Measurements from ENCODE around the gene ABCB11.

ABCB11 gene

DNA sequence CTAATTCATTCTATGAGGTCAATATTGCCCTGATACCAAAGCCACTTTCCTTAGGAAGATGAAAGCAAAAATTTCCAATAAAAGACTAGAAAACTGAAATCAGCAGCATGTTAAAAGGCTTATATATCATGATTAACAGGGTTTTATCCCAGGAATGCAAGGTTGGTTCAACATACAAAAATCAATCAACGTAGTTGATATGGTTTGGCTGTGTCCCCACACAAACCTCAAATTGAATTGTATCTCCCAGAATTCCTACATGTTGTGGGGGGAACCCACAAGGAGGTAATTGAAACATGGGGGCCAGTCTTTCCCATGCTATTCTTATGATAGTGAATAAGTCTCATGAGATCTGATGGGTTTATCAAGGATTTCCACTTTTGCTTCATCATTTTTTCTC is 11.7 kb upstream of the ABCB11 start:
- no peak for DNase-seq (ENCODE audit: low spot score)

DNA sequence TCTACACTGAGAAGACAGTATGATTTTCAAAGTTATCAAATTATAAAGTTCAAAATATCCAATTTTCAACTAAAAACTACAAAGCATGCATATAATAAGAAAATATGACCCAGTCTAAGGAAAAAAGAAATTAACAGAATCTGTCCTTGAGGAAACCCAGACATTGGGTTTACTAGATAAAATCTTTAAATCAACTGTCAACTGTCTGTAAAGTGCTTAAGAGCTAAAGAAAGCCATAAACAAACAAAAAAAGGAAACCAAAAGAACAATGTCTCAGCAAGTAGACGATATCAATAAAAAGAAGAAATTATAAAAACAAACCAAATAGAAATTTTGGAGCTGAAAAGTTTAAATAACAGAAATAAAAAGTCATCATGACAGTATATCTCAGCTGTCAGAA is 10.5 kb upstream of the ABCB11 start:
- no peak for DNase-seq (ENCODE audit: low spot score)

DNA sequence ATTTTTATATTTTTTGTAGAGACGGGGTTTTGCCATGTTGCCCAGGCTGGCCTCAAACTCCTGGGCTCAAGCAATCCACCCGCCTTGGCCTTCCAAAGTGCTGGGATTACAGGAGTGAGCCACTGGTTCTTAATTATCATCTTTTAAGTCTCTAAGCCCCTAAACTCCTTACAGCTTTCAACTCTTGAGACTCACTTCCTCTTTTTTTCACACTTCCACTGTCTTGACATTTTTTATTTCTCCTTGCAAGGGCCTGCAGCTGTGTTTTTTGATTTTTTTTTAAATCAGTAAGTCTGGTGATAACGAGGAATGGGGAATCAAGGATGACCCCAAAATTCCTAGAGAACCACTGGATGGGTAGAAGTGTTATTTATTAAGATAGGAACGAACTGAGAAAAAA is 8.6 kb upstream of the ABCB11 start:
- DNase-seq (ENCODE audit: low spot score), result no peak

DNA sequence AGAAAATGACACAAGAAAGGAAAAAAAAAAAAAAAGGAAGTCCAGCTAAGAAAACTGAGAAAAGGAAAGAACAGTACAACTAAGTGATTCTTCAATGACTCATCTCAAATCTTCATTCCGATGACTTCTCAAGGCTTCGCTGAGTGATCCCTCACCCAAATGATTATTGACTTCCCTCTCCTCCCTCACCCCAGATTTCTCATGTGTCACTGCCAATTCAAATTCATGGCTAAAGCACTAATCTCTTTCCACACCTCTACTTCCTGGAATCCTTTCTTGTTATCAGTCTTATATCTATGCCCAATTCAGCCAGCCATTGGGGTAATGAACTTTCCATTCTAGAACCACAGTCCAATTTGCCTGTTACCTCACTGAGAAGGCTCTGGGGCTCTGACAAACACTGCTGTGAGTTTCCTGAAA is 7.2 kb upstream of the ABCB11 start:
- peak; percentile 41 for DNase-seq (ENCODE audit: low spot score)

DNA sequence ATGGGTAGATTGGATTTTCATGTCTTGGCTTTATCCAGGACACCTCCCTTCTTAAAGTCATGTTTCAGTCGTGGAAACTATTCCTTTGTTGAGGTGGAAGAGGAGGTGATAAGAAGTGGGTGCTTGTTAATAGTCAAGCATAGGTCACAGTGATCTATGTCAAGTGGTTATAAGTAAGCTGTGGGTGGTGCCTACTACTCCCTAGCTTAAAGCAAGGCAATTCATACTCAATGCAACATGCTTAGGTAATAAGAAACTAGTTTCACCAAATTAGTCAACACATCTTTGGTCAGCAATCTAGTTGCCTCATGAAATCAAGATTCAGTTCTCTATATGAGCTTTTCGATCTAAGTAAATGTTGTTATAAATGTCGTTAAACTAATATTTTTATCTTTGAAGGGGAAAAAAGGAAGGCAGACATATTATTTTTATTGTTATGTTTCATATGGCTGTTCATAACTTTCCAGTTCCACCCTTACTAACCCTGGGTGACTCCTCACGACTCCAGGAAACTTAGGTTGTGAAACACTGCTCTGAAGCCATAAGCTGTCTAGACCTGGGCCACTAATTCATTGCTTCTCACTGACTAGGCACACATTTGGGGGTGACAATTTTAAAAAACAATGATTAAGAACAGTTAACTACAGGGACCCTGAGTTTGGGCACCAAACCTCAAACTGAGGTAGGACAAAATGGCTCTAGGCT is 5.8 kb upstream of the ABCB11 start:
- DNase-seq (ENCODE audit: low spot score), result no peak

DNA sequence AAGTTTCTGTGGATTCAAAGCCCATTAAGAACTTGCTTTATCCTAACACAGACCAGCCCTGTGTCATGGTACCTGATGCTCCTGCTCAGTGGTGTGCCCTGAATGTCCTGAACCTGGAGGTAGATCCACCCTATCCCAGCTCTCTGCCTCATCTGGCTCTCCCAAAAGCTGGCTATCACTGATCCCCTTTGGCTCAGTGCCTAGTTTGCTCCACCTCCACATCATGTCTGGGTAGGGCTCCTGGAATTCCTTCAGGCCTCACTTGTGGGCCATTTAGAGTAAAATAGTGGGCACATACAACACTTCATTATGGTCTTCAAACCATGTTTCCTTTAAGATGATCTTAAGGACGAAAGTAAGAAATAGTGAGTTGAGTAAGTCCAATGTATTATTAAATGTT is 4.8 kb upstream of the ABCB11 start:
- DNase-seq (ENCODE audit: low spot score), result no peak

DNA sequence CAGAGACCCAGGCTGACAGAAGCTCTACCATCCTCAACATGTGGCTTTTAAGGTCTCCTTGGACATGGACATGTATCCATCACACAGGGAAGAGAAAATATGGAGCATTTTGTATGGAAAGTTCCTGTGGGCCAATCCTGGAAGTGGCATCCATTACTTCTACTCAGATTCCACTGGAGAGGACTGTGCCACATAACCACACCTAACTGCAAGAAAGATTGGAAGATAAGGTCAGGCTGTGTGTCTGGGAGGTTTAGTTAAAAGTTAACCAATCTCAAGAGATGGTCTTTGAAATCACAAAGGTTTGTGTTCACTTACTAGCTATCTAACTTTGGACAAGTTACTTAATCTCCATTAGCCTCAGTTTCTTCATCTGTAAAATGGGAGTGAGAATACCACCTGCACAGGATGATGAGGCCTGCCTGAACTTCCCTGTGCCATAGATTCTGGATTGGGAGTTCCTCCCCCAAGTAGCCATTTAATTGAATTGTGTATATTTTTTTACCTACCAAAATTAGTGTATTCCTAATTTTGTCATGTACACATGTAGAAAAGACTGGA is 3.9 kb upstream of the ABCB11 start:
- DNase-seq (ENCODE audit: low spot score), result no peak

DNA sequence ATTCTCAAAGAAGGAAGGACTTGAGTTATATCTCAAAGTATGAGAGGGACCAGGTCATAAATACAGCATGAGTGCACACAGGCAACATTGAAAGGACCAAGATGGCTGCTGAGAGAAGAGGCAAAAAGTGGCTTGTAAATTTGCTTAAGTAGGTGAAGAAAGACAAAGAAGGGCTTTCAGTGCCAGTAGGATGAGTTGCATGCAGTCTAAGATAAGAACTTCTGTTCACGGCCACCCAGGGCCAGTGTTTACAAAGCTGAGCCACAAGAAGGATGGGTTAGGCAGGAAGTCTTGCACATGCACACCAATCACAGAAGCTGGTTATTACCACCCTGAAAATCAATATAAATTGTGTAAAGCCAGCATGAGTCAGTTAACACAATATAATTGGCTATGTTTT is 3.1 kb upstream of the ABCB11 start:
- no peak for DNase-seq (ENCODE audit: low spot score)

DNA sequence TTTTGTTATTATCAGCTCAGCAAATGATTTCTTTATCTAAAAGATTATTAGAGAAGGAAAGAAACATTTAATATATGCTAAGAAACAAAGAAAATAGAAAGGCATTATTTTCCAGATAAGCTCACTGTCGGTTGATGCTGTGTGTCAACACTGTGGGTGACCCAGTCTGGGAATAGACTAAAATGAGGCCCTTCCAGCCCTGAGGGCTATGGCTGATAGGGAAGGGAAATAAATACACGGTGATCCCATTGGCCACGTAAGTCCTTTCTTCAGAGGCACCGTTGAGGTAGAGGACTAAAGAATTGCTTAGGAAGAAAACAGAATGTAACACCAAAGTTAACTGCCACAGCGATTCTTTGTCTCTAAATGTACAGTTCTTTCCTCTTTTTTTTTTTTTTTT is 1.8 kb downstream of the ABCB11 start:
- no peak for DNase-seq (ENCODE audit: low spot score)

DNA sequence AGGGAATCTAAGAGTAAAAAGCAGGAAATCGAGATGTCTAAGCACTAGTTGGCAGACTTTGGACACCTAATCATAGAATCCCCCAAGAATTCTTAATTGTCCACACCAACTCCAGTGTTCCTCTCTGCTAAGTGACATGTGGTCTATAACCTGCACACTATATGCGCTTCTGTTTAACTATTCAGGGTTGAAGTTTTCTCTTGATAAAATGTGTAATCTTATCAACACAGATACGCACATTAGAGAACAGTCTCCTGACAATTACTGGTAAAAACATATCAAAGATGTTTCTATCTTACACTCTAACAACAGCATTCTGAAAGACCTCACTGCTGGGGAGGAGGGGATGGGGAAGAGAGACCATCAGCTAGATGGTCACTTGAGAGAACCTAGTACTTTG is 3.9 kb downstream of the ABCB11 start:
- DNase-seq (ENCODE audit: low spot score), result no peak

DNA sequence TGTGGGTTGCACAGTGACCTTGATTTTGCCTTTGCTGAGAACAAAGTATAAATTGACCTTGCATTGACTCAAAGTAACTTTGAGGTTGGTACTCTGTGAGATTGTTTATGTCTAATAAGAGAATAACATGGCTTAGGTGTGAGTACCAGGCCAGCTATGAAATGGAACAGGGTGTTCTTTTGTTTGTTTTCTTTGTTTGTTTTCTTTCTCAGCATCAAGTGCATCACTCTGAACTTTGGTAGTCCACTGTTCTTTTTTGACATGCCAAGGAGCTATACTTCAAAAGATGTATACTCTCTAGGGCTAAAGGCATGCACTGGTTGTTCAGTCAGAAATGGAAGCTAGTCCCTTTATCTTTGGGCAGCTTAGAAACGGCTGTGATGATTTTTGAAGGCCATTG is 5.1 kb downstream of the ABCB11 start:
- no peak for DNase-seq (ENCODE audit: low spot score)

DNA sequence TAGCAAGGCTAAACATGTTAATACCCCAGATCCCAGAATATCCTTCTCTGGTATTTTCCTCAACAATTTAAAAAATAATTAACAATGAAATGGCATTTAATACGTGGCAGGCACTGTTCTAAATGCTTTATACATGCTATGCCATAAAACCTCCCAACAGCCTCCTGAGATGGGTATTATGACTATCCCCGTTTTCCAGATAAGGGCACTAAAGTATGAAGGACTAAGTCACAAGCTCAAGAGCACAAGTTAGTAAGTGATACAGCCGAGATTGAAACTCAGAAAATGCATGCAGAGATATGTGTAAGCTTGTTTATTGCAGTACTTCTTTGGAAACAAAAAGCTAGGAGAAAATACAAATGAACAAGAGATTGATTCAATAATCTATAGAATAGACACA is 8.0 kb downstream of the ABCB11 start:
- no peak for DNase-seq (ENCODE audit: low spot score)

DNA sequence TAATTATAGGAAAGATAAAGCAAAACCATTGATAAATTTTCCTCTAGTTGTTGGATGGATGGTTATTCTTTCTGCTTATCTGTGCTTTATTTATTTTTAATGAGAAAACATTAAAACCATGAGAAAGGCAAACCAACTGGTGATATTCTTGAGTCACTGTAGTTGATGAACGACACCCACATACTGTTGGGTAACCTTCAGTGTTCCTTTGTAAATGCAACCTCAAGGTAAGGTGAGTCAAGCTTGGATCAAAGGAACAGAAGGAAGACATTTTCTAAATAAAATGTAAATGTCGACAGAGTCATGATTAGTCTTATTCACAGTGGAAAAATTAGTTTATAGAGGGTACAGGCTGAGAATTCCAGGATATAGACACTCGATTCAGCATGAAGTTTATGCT is 12.7 kb downstream of the ABCB11 start:
- no peak for DNase-seq (ENCODE audit: low spot score)

DNA sequence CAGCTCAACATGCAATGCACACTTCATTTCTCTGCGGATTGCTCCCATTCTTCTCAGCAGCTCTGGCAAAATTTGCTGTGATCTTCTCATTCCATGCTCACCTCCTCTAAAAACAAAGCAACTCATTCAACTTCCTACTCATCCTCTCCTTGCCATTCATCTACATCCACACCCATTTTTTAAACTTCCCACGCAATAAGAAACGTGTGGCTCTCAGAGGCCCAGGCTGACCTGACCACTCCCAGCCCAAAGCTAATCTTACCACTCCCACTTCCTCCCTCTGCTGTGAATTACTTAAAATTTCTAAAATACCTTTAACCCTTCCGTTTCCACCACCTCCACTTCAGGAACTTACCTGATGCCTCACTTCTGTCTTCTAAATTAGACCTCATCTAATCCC is 15.2 kb downstream of the ABCB11 start:
- DNase-seq (ENCODE audit: low spot score), result no peak

DNA sequence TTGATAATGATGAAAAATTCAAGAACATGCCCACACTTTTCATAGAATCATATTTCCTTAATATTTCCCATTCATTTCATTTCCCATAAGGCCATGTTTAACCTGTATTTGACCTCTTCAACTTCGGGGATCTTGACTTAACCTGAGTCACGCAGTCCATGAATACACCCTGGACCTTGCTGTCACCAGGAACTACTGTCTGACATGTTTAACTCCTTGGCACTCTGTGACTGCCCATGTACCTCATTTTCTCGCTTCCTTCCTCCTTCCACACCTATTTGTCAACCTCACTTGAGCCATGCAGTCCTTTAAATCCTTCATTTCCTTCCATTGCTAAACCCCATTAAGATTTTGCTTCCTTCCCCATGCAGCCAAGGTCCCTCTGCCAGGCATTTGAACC is 16.3 kb downstream of the ABCB11 start:
- DNase-seq (ENCODE audit: low spot score), result no peak

DNA sequence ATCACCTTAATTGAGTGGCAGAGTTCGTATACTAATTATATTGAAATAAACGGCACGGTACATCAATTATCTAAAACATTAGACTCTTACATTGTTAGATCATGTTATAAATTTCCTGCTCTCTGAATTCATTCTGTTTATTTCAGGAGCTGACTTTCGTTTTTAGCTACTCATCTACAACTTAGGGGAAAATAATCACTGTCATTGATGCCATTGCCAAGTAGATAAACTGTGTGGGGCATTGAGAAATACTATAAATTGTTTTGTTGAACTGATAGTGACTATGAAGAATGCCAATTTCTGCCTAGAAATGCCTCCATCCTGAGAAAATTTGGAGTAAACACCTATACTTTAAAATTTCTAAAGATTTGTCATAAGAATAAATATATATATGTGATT is 17.5 kb downstream of the ABCB11 start:
- no peak for DNase-seq (ENCODE audit: low spot score)

DNA sequence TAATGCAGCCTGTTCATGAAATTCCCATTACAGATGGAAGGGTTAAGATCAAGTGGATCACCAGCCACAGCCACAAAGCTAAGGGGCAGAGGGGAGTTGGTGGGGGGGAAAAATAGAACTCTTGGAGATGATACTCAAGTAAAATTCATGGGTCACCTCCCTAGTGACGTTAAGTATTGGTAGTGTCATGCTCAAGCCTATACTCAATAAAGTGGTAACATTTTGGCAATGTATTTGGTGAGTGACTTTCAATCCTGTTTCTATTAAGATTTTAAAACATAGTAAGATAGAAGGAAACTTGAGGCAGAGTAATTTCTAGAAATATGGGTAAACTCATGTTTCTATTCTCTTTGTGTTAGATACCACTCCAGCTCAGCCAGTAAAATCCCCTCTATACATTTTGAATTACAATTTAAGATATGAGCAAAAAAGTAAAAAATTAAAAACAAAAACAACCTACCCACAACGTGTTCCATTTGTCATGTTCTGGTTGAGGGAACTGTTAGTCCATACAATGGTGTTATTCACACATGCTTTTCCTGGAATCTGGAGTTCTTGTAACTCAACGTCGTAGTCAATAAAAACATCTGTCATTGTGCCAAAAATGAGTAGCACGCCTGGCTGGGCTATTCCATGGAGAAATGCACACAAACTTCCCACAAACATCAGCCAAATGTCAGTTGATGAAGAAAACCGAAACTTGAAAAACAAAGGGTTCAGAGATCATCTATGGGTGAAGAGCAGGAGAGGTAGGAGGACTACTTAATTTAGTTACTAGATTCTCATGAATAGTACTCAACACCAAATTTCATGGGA is 18.1 kb downstream of the ABCB11 start:
- no peak for DNase-seq (ENCODE audit: low spot score)

DNA sequence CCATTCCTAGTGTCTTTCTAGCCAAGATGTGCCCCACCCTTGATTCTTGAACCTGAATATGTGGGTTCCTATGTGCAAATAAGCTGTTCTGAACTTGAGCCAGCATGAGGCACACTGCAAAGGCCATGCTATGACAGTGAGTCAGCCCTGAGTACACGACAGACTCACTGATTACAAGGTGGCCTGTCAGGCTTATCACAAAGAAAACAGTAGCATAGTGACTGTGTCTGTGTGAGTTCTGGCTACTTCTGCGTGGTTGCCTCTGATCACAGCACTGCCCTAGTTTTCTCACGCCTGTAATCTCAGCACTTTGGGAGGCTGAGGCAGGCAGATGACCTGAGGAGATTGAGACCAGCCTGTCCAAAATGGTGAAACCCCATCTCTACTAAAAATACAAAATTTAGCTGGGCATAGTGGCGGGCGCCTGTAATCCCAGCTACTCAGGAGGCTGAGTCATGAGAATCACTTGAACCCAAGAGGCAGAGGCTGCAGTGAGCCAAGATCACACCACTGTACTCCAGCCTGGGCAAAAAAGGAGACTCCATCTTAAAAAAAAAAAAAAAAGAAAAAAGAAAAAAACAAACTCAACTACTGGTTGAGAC is 18.8 kb downstream of the ABCB11 start:
- DNase-seq (ENCODE audit: low spot score), result peak; percentile 82

DNA sequence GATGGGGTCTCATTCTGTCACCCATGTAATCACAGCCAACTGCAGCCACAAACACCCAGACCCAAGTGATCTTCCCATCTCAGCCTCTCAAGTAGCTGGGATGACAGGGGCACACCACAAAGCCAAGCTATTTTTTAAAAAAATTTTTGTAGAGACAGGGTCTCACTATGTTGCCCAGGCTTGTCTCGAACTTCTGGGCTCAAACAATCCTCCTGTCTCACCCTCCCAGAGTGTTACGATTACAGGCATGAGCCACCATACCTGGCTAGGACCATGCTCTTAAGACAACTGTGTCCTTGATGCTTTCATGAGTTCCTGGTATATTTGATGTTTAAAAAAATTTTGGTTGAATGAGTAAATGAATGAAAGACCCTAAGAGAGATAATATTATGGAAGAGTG is 19.4 kb downstream of the ABCB11 start:
- DNase-seq (ENCODE audit: low spot score), result no peak

DNA sequence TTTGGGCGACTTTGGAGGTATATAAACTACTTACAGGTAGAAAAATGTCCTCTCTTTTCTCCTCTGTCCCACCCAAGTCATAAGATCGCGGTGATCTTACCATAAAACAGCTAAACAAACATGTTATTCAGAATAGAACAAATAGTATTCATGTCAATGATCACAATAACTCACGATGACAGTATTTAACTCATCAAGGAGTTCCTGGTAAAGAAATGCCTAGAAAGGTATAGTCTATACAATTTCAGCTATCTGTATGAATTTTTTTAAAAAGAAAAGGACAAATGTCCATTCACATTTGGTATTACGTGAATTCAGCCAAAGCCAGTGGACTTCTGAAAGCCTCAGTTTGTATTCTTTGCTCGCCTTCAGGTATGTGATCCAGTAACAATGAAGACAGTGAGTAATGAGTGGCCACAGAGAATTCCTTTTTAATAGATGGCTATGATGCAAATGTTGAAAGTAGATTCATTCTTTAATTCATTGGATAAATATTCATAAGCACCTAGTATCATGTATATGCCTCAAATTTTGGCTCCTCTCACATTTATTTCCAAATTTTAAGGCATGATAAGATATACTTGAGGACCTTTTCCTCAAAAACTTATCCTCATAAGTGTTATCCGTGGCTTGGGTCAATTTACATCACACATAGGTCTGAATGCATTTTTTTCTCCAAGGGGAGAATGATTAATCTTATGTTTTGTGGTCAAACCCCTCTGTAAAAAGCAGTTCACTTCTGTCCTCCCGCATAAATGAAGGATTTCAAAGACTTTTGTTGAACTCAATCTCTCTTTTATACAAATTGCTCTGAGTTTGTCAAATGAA is 20.3 kb downstream of the ABCB11 start:
- DNase-seq (ENCODE audit: low spot score), result no peak

DNA sequence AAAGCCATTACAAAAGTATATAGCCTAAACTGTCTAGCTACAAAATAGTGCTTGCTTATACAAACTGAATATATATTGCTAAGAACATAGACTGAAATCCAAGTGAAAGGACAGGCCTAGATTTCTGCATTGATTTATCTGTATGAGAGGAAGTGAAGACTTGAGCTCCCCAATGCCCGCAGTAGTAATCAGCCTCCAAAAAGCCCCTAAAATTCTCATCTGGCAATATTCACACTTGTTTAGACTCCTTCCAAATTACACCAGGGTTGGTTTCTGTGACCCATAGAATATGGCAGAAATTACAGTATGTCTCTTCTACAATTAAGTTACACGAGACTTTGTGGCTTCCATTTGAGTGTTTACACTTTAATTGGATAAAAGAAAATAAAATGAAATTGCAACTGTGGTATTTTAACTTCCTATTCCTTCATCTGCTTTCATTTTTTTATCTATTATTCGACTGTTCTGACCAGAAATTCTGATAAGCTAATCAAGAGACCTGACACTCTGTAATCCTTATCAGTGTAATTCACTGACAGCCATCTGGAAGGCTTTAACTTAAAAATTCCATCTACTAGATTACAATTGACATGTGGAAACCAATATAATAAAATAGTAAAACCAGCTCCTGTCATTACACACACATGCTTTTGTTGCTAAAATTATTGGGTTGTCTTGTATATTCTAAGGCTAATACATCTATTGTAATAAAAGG is 21.1 kb downstream of the ABCB11 start:
- DNase-seq (ENCODE audit: low spot score), result no peak

DNA sequence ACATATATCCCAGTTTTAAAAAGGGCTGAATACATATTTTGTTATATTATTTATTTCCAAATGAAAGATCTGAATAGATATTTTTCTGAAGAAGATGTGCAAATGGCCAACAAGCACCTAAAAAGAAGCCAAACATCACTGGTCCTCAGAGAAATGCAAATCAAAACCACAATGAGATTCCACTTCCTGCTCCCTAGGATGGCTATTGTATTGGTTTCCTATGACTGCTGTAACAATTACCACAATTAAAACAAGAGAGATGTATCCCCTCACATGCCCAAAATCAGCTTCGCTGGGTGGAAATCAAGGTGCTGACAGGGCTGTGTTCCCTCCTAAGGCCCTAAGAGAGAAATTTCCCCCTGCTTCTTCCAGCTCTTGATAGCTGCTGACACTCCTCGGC is 23.2 kb downstream of the ABCB11 start:
- no peak for DNase-seq (ENCODE audit: low spot score)
